Measurements from ENCODE around the gene CC2D1A. TPM values are rescaled to one million over a fixed set of nuclear protein-coding genes. Genes with fewer than 3 reads are reported as not detected.

The CC2D1A gene
- polyA plus RNA-seq, 1 experiment: 5.1 TPM

DNA sequence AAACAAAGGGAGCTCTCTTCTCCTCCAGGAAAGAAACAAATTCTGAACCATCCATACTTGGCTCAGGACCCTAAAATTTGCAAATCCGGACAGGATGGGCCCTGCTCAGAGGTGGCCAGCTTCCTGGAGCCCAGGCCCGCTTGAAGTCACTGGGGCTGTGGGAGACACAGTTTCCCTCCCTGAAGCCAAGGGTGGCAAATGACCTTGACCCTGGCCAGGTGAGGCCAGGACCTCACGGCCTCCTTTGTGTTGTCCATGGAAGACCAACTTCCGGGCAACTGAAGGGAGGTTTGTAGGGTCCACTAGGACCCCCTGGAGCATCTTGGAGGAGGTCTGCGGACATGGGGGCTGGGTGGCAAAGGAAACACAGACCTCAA is 23.6 kb upstream of the CC2D1A start:
- H3K27me3 ChIP-seq (ENCODE audit: control insufficient read depth, insufficient read depth, low read length): peaks cover 2% of the 10 kb centered on the region
- TF ChIP-seq, protein P1, sequence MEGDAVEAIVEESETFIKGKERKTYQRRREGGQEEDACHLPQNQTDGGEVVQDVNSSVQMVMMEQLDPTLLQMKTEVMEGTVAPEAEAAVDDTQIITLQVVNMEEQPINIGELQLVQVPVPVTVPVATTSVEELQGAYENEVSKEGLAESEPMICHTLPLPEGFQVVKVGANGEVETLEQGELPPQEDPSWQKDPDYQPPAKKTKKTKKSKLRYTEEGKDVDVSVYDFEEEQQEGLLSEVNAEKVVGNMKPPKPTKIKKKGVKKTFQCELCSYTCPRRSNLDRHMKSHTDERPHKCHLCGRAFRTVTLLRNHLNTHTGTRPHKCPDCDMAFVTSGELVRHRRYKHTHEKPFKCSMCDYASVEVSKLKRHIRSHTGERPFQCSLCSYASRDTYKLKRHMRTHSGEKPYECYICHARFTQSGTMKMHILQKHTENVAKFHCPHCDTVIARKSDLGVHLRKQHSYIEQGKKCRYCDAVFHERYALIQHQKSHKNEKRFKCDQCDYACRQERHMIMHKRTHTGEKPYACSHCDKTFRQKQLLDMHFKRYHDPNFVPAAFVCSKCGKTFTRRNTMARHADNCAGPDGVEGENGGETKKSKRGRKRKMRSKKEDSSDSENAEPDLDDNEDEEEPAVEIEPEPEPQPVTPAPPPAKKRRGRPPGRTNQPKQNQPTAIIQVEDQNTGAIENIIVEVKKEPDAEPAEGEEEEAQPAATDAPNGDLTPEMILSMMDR (IDR thresholded peaks at IDR 0.05; ENCODE audit: low read depth, low read length): no peak
- no peak overlapping the region for H3K27ac ChIP-seq (ENCODE audit: low read depth, low read length)
- DNase-seq (ENCODE audit: low read depth, low spot score): no peak
- ChIA-PET CTCF (interaction anchor here (0.6 to 2.0 kb wide), 4 partner anchors 193 to 466 kb away, joined by 3 to 9 read pairs (median 4); partner anchors contain the start of gene ASF1B), POLR2A (interaction anchor here (0.5 kb wide), 1 partner anchor 26 kb away, joined by 4 read pairs; no protein-coding TSS in a partner anchor)
- H3K4me3 ChIP-seq (ENCODE audit: low read depth, low read length): no peak overlapping the region
- no peaks in the 10 kb centered on the region; the same call in 1 of the 2 replicates for H3K9me3 ChIP-seq (ENCODE audit: control insufficient read depth, insufficient read depth, low read length)

DNA sequence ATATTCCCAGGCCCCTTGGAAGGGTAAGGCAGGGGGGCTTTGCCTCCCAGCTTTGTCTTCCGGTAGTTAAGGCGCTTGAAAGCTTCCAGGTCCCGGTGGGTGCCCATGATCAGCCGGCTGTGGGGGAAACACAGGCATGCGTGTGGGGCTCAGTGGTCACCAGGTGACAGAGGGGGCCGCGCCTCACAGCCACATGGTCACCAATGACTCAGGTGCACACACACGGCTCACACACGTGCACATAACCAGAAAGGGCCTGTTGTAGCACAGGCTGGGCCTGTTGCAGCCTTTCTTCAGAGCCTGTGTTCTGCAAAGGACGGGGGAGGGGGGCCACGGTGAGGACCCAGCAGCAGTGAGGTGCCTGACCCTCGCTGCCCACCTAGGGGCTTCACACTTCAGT is 23.2 kb upstream of the CC2D1A start:
- Histone ChIP-seq H3K27me3 (ENCODE audit: control insufficient read depth, insufficient read depth, low read length) (peaks cover 2% of the 10 kb centered on the region), H3K9me3 (ENCODE audit: control insufficient read depth, insufficient read depth, low read length) (no peaks in the 10 kb centered on the region; the same call in 1 of the 2 replicates), H3K4me3 (ENCODE audit: low read depth, low read length) (no peak overlapping the region), H3K27ac (ENCODE audit: low read depth, low read length) (no peak overlapping the region)
- CTCF ChIA-PET: interaction anchor here (0.6 to 1.3 kb wide), 3 partner anchors 192 to 435 kb away, joined by 4 to 6 read pairs (median 4); no protein-coding TSS in a partner anchor
- no peak for DNase-seq (ENCODE audit: low read depth, low spot score)
- POLR2A ChIA-PET: no interaction called here
- TF ChIP-seq, protein P1 (IDR thresholded peaks at IDR 0.05; ENCODE audit: low read depth, low read length): no peak

DNA sequence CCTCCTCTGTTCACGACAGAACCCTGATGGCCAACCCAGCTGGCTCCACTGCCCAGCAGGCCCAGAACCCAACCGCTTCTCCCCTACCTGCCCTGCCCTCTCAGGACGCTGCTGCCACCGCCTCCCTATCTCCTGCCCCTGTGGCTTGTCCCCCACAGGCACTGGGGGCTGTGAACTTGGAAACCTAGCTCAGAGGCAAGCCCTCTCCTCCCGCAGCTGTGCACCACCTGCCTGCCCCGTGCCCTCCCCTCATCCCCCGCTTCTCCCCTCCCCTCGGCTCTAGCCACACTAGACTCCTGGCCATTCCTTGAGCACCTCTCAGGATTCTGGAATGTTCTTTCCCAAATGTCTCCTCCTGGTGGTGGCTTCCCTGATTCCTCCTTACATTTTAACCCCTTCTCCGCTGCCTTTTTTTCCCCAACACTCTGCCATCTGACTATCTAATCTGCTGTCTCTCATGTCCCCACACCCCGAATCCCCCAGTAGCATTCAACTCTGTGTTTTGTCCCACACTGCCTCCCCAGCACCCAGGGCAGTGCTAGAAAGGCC is 22.4 kb upstream of the CC2D1A start:
- Histone ChIP-seq H3K4me3 (ENCODE audit: low read depth, low read length) (no peak overlapping the region), H3K27me3 (ENCODE audit: control insufficient read depth, insufficient read depth, low read length) (peaks cover 6% of the 10 kb centered on the region), H3K27ac (ENCODE audit: low read depth, low read length) (no peak overlapping the region), H3K9me3 (ENCODE audit: control insufficient read depth, insufficient read depth, low read length) (no peaks in the 10 kb centered on the region; the same call in 1 of the 2 replicates)
- CTCF ChIA-PET: interaction anchor here (1.3 kb wide), 1 partner anchor 192 kb away, joined by 6 read pairs; no protein-coding TSS in a partner anchor
- TF ChIP-seq, protein P1 (IDR thresholded peaks at IDR 0.05; ENCODE audit: low read depth, low read length): peak; percentile 37
- POLR2A ChIA-PET: interaction anchor here (0.9 kb wide), 1 partner anchor 70 kb away, joined by 3 read pairs; no protein-coding TSS in a partner anchor
- no peak for DNase-seq (ENCODE audit: low read depth, low spot score)

DNA sequence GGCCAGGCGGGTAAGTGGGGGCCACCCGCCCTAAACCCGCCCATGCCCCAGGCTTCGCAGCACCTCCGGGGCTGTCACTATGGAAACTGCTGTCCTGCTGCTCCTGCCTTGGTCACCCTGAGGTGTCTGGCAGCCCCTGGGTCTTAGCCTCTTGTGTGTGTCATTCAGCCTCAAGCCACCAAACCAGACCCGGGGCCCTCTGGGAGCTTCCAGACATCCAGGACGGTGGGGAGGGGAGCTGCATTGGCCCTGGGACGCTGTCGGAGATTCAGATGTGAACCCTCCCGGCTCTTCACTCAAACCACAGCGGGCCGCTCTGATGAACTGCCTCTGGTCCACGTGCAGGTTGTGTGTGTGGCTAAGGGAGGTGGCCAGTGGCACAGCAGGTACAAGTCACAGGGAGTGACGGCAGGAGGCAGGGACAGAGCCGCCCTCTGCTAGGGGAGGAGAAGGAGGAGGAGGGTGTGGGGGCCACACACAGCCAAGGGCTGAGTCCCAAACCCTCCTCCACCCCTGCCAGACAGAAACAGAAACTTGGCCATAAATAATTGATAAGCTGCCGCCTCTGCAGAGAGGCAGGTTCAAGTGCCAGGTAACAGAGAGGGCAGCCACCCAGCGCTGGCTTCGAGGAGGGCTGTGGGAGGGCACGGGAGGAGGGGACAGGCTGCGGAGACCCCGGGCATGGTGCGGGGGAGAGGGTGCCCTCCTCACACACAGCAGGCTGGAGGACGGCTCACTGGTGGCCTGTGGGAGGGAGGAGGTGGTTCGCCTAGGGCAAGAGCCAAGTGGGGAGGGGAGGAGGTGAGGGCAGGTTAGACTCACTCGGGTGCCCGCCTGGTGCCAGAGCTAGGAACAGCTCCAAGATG is 21.0 kb upstream of the CC2D1A start:
- DNase-seq (ENCODE audit: low read depth, low spot score): no peak
- H3K27ac ChIP-seq (ENCODE audit: low read depth, low read length): no peak overlapping the region
- CTCF ChIA-PET: no interaction called here
- peaks cover 10% of the 10 kb centered on the region for H3K27me3 ChIP-seq (ENCODE audit: control insufficient read depth, insufficient read depth, low read length)
- POLR2A ChIA-PET: interaction anchor here (0.9 to 1.1 kb wide), 2 partner anchors 57 to 68 kb away, joined by 3 to 4 read pairs; no protein-coding TSS in a partner anchor
- TF ChIP-seq, protein P1 (IDR thresholded peaks at IDR 0.05; ENCODE audit: low read depth, low read length): no peak
- no peaks in the 10 kb centered on the region; the same call in 1 of the 2 replicates for H3K9me3 ChIP-seq (ENCODE audit: control insufficient read depth, insufficient read depth, low read length)
- no peak overlapping the region for H3K4me3 ChIP-seq (ENCODE audit: low read depth, low read length)
